Heart left ventricle (tissue), 16 donors: ENCODE data around the gene SLC5A4. TPM values are rescaled to one million over a fixed set of nuclear protein-coding genes. Genes with fewer than 3 reads are reported as not detected.

Experiments used
- ATAC-seq, 4 donors: fragments of 200-7000 bp; cut with Tn5 transposase; one replicate each; pipeline ENCODE4 v1.9.1; 2020 to 2022; ENCODE audit warnings: moderate library complexity in 4 of 4, mild to moderate bottlenecking in 3 of 4, moderate number of reproducible peaks in 1 of 4
- DNase-seq, 5 donors: peaks; one replicate each; pipeline ENCODE4 v3.0.0-alpha.2; 2020
- H3K27ac ChIP-seq, 12 donors: fragments of 200-600 bp; sonication (generic) in 4 of 12; one replicate each; pipeline versions ENCODE4 v1.5.0 to v1.8.0; 2016 to 2022; ENCODE audit warnings: mild to moderate bottlenecking in 2 of 12
- H3K27me3 ChIP-seq, 9 donors: fragments of 200-600 bp; sonication (generic) in 2 of 9; one replicate each; pipeline versions ENCODE4 v1.5.1 to v1.8.0; 2016 to 2022; ENCODE audit warnings: mild to moderate bottlenecking in 3 of 9
- H3K36me3 ChIP-seq, 9 donors: fragments of 200-600 bp; sonication (generic) in 2 of 9; one replicate each; pipeline versions ENCODE4 v1.5.0 to v1.8.0; 2018 to 2022; ENCODE audit warnings: mild to moderate bottlenecking in 2 of 9
- H3K4me1 ChIP-seq, 12 donors: fragments of 200-600 bp; sonication (generic) in 4 of 12; one replicate each; pipeline versions ENCODE4 v1.5.0 to v1.8.0; 2016 to 2022; ENCODE audit warnings: mild to moderate bottlenecking in 3 of 12
- H3K4me3 ChIP-seq, 12 donors: fragments of 200-600 bp; sonication (generic) in 4 of 12; one replicate each; pipeline versions ENCODE4 v1.5.0 to v1.8.0; 2017 to 2022; ENCODE audit warnings: mild to moderate bottlenecking in 9 of 12, moderate library complexity in 4 of 12
- H3K9me3 ChIP-seq, 12 donors: fragments of 200-600 bp; sonication (generic) in 4 of 12; one replicate each; pipeline versions ENCODE4 v1.5.0 to v1.8.0; 2016 to 2022; ENCODE audit warnings: mild to moderate bottlenecking in 1 of 12
- CTCF ChIP-seq, 12 donors: fragments of 200-600 bp; sonication (generic) in 4 of 12; IDR thresholded peaks; one replicate each; pipeline versions ENCODE4 v1.5.0 to v1.8.0; 2018 to 2022; ENCODE audit warnings: antibody characterized with exemption in 12 of 12, mild to moderate bottlenecking in 5 of 12
- POLR2A ChIP-seq, 2 donors: fragments of 450-650 bp; IDR thresholded peaks; one replicate each; pipeline ENCODE4 v1.6.1; 2017; ENCODE audit warnings: antibody characterized with exemption in 2 of 2, mild to moderate bottlenecking in 2 of 2, moderate library complexity in 2 of 2
- WGBS, 4 donors: extraction: QIAGEN DNeasy Blood & Tissue Kit in 2 of 4; methylation state at CpG; one replicate each; pipeline versions ENCODE4 v1.1.5 to v1.1.7; 2013 to 2018; 5-methylcytosine and 5-hydroxymethylcytosine counted together
- intact Hi-C, 10 donors: fragments of 100-400 bp; cut with DNase I; formaldehyde crosslinking; loops; one replicate each; pipeline versions ENCODE4 v1.11.1 to v1.14.2; 2022
- polyA plus RNA-seq, 2 donors: library from polyadenylated mRNA; stranded (reverse); fragments of 200-250 nt; gene quantifications; one replicate each; pipeline ENCODE4 v1.2.3, GENCODE V29; 2013
- total RNA-seq, 9 donors: library from RNA; depleted of rRNA in 2 of 9; stranded (reverse); fragments of >200 nt in 2 of 9; fragmentation: NEBNext Ultra II Directional in 3 of 9; extraction: Animal tissue kit (Norgen Biotek cat#: 25700) in 3 of 9; gene quantifications; one replicate each; pipeline versions ENCODE4 v1.1.0 to v1.2.4, GENCODE V29; 2016 to 2023
- donor health status: ischemic (EF 13 %, LVEDD 7.1; RV severe dilation, severe dysfunction).
- donor health status: healthy with polysubstance abuse.
- donor health status: DM: no; HTN: yes; CAD: no.
- donor health status: DM: no; HTN: no; CAD: no.
- donor health status: ischemic (EF 25% LVEDD 6.9; RV normal size, moderate dysfunction).
- donor health status: ischemic (EF 25% LVEDD 5.7; RV mildly dilated, moderate dysfunction).
- donor health status: healthy.
- donor health status: DM: yes; HTN: yes; CAD: no.
- donor health status: ischemic (EF 35%, LVEDD 5.7; RV mildly dilated, moderate dysfunction).
- donor health status: nonischemic (EF 11% LVEDD 7.7; RV severe dilation, severe dysfunction).
- donor health status: DM: yes; HTN: yes; CAD: no.
- donor health status: PGD.
- donor health status: ischemic (EF 29% LVEDD 5.4; RV normal size, mild dysfunction).
- donor health status: nonischemic (EF 23%, LVEDD 6.1; RV moderate dilation, normal function).

The SLC5A4 gene
- total and polyA plus RNA-seq, 11 donors, result 0.12 to 1.3 (median 0.28) TPM; not detected in 2

GRCh38 chr22:32185821-32186220 is 69.3 kb downstream of the SLC5A4 start:
- H3K9me3 ChIP-seq, result no peaks in the 10 kb centered on the region
- no peaks in the 10 kb centered on the region for H3K4me1 ChIP-seq
- no peak for DNase-seq
- ATAC-seq, result no peak
- 81 to 91% (median 85%) methylated on average over 3 of the region's 3 CpGs for WGBS, 4 donors
- no peak for TF ChIP-seq POLR2A (IDR thresholded peaks at IDR 0.05)
- TF ChIP-seq CTCF (IDR thresholded peaks at IDR 0.05), result no peak
- no peaks in the 10 kb centered on the region for H3K36me3 ChIP-seq
- peaks cover 0 to 10% (median 0%) of the 10 kb centered on the region in 9 donors for H3K27me3 ChIP-seq
- intact Hi-C loops, result no loop called here
- no peak overlapping the region for H3K4me3 ChIP-seq
- H3K27ac ChIP-seq, result no peak overlapping the region

DNA sequence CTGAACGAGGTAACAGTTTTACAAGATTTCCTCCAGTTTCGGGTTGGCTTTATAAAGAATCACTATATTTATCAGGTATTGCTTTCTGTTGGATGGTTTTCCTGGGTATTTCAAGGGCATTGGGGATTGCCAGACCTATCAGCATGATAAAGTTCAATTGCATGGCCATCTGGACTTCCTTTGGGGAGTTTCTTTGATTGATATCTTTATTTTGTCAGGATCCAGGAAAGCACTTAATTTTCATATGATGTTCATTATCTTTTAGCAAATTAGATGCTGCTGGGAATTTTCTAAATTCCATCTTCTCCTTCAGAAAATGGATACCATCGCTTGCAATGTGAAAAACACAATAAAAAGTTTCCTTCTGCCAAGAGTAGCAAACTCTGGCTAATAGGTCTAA is 71.5 kb downstream of the SLC5A4 start:
- Histone ChIP-seq H3K36me3 (no peaks in the 10 kb centered on the region), H3K4me1 (no peaks in the 10 kb centered on the region), H3K9me3 (no peaks in the 10 kb centered on the region), H3K4me3 (no peak overlapping the region), H3K27ac (no peak overlapping the region), H3K27me3 (peaks cover 0 to 18% (median 0%) of the 10 kb centered on the region in 9 donors)
- WGBS, 4 donors, result 67 to 80% (median 72%) methylated on average over 3 of the region's 3 CpGs
- no peak for DNase-seq
- TF ChIP-seq POLR2A (IDR thresholded peaks at IDR 0.05) (no peak), CTCF (IDR thresholded peaks at IDR 0.05) (no peak)
- no peak for ATAC-seq
- intact Hi-C loops, result no loop called here

- H3K36me3 ChIP-seq, result no peaks in the 10 kb centered on the region
- intact Hi-C loops, result no loop called here
- no peak overlapping the region for H3K4me3 ChIP-seq
- TF ChIP-seq POLR2A (IDR thresholded peaks at IDR 0.05), result no peak
- TF ChIP-seq CTCF (IDR thresholded peaks at IDR 0.05), result no peak
- no peak for ATAC-seq
- peaks cover 7 to 38% (median 10%) of the 10 kb centered on the region in 9 donors for H3K27me3 ChIP-seq
- H3K4me1 ChIP-seq, result peaks cover 0 to 3% (median 0%) of the 10 kb centered on the region in 12 donors
- no peaks in the 10 kb centered on the region for H3K9me3 ChIP-seq
- 71 to 78% (median 74%) methylated on average over 6 of the region's 6 CpGs for WGBS, 4 donors
- H3K27ac ChIP-seq, result no peak overlapping the region
- no peak for DNase-seq
Observed at GRCh38 chr22:32181043-32181442, 74.1 kb downstream of the SLC5A4 start.

DNA sequence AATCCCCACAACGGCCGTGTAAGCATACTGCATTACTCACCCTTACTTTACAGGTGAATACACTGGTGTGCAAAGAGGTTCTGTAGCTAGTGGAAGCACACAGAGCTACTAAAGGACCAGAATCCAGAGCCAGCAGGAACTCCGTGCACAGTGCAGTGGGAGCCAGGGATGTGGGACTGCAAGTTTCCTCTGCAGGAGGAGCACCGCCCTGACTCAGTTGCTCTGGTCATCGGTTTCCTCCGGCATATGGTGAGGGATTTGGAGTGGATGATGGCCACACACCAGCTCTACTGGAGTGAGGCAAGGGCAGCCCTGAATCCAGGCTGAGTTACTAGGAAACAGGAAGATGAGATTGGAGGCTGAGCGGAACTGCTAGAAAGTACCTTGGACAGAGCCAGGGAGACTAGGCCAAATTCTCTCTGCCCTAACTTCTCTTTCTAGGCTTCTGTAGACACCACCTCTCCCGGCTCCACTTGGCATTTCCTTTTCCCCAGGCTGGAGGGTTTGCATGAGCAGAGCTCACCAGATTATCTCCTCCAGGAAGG is 77.9 kb downstream of the SLC5A4 start:
- Histone ChIP-seq H3K4me3 (no peak overlapping the region), H3K27ac (no peak overlapping the region), H3K36me3 (no peaks in the 10 kb centered on the region), H3K4me1 (peaks cover 0 to 7% (median 0%) of the 10 kb centered on the region in 12 donors), H3K9me3 (no peaks in the 10 kb centered on the region), H3K27me3 (peaks cover 14 to 53% (median 29%) of the 10 kb centered on the region in 9 donors)
- DNase-seq, result no peak
- WGBS, 4 donors, result 85 to 89% (median 87%) methylated on average over 8 of the region's 8 CpGs
- no peak for ATAC-seq
- TF ChIP-seq CTCF (IDR thresholded peaks at IDR 0.05) (no peak), POLR2A (IDR thresholded peaks at IDR 0.05) (no peak)
- intact Hi-C loops, result no loop called here
